Heart left ventricle (tissue), 16 donors: Measurements from ENCODE around the gene C14orf132. TPM values are rescaled to one million over a fixed set of nuclear protein-coding genes. Genes with fewer than 3 reads are reported as not detected.

Experiments
- ATAC-seq, 4 donors: fragments of 200-7000 bp; cut with Tn5 transposase; one replicate each; pipeline ENCODE4 v1.9.1; 2020 to 2022; ENCODE audit warnings: moderate library complexity in 4 of 4, mild to moderate bottlenecking in 3 of 4, moderate number of reproducible peaks in 1 of 4
- DNase-seq, 5 donors: peaks; one replicate each; pipeline ENCODE4 v3.0.0-alpha.2; 2020
- H3K27ac ChIP-seq, 12 donors: fragments of 200-600 bp; sonication (generic) in 4 of 12; one replicate each; pipeline versions ENCODE4 v1.5.0 to v1.8.0; 2016 to 2022; ENCODE audit warnings: mild to moderate bottlenecking in 2 of 12
- H3K27me3 ChIP-seq, 9 donors: fragments of 200-600 bp; sonication (generic) in 2 of 9; one replicate each; pipeline versions ENCODE4 v1.5.1 to v1.8.0; 2016 to 2022; ENCODE audit warnings: mild to moderate bottlenecking in 3 of 9
- H3K36me3 ChIP-seq, 9 donors: fragments of 200-600 bp; sonication (generic) in 2 of 9; one replicate each; pipeline versions ENCODE4 v1.5.0 to v1.8.0; 2018 to 2022; ENCODE audit warnings: mild to moderate bottlenecking in 2 of 9
- H3K4me1 ChIP-seq, 12 donors: fragments of 200-600 bp; sonication (generic) in 4 of 12; one replicate each; pipeline versions ENCODE4 v1.5.0 to v1.8.0; 2016 to 2022; ENCODE audit warnings: mild to moderate bottlenecking in 3 of 12
- H3K4me3 ChIP-seq, 12 donors: fragments of 200-600 bp; sonication (generic) in 4 of 12; one replicate each; pipeline versions ENCODE4 v1.5.0 to v1.8.0; 2017 to 2022; ENCODE audit warnings: mild to moderate bottlenecking in 9 of 12, moderate library complexity in 4 of 12
- H3K9me3 ChIP-seq, 12 donors: fragments of 200-600 bp; sonication (generic) in 4 of 12; one replicate each; pipeline versions ENCODE4 v1.5.0 to v1.8.0; 2016 to 2022; ENCODE audit warnings: mild to moderate bottlenecking in 1 of 12
- CTCF ChIP-seq, 12 donors: fragments of 200-600 bp; sonication (generic) in 4 of 12; IDR thresholded peaks; one replicate each; pipeline versions ENCODE4 v1.5.0 to v1.8.0; 2018 to 2022; ENCODE audit warnings: antibody characterized with exemption in 12 of 12, mild to moderate bottlenecking in 5 of 12
- POLR2A ChIP-seq, 2 donors: fragments of 450-650 bp; IDR thresholded peaks; one replicate each; pipeline ENCODE4 v1.6.1; 2017; ENCODE audit warnings: antibody characterized with exemption in 2 of 2, mild to moderate bottlenecking in 2 of 2, moderate library complexity in 2 of 2
- WGBS, 4 donors: extraction: QIAGEN DNeasy Blood & Tissue Kit in 2 of 4; methylation state at CpG; one replicate each; pipeline versions ENCODE4 v1.1.5 to v1.1.7; 2013 to 2018; 5-methylcytosine and 5-hydroxymethylcytosine counted together
- intact Hi-C, 10 donors: fragments of 100-400 bp; cut with DNase I; formaldehyde crosslinking; loops; one replicate each; pipeline versions ENCODE4 v1.11.1 to v1.14.2; 2022
- polyA plus RNA-seq, 2 donors: library from polyadenylated mRNA; stranded (reverse); fragments of 200-250 nt; gene quantifications; one replicate each; pipeline ENCODE4 v1.2.3, GENCODE V29; 2013
- total RNA-seq, 9 donors: library from RNA; depleted of rRNA in 2 of 9; stranded (reverse); fragments of >200 nt in 2 of 9; fragmentation: NEBNext Ultra II Directional in 3 of 9; extraction: Animal tissue kit (Norgen Biotek cat#: 25700) in 3 of 9; gene quantifications; one replicate each; pipeline versions ENCODE4 v1.1.0 to v1.2.4, GENCODE V29; 2016 to 2023
- donor health status: ischemic (EF 13 %, LVEDD 7.1; RV severe dilation, severe dysfunction).
- donor health status: healthy with polysubstance abuse.
- donor health status: DM: no; HTN: yes; CAD: no.
- donor health status: DM: no; HTN: no; CAD: no.
- donor health status: ischemic (EF 25% LVEDD 6.9; RV normal size, moderate dysfunction).
- donor health status: ischemic (EF 25% LVEDD 5.7; RV mildly dilated, moderate dysfunction).
- donor health status: healthy.
- donor health status: DM: yes; HTN: yes; CAD: no.
- donor health status: ischemic (EF 35%, LVEDD 5.7; RV mildly dilated, moderate dysfunction).
- donor health status: nonischemic (EF 11% LVEDD 7.7; RV severe dilation, severe dysfunction).
- donor health status: DM: yes; HTN: yes; CAD: no.
- donor health status: PGD.
- donor health status: ischemic (EF 29% LVEDD 5.4; RV normal size, mild dysfunction).
- donor health status: nonischemic (EF 23%, LVEDD 6.1; RV moderate dilation, normal function).

The C14orf132 gene
- total and polyA plus RNA-seq, 11 donors: 0.76 to 14.9 (median 1.8) TPM

GRCh38 chr14:96065661-96066459 is 26.7 kb downstream of the C14orf132 start:
- TF ChIP-seq CTCF (IDR thresholded peaks at IDR 0.05) (no peak), POLR2A (IDR thresholded peaks at IDR 0.05) (no peak)
- H3K4me3 ChIP-seq: no peak overlapping the region
- no peaks in the 10 kb centered on the region for H3K9me3 ChIP-seq
- intact Hi-C loops: no loop called here
- H3K36me3 ChIP-seq: no peaks in the 10 kb centered on the region
- ATAC-seq: no peak
- no peak for DNase-seq
- H3K4me1 ChIP-seq: no peaks in the 10 kb centered on the region
- no peaks in the 10 kb centered on the region for H3K27me3 ChIP-seq
- H3K27ac ChIP-seq: no peak overlapping the region
- 57 to 64% (median 60%) methylated on average over 11 of the region's 11 CpGs for WGBS, 4 donors

GRCh38 chr14:96066976-96067375 is 27.8 kb downstream of the C14orf132 start:
- intact Hi-C loops: no loop called here
- TF ChIP-seq CTCF (IDR thresholded peaks at IDR 0.05): no peak
- TF ChIP-seq POLR2A (IDR thresholded peaks at IDR 0.05): no peak
- DNase-seq: no peak

DNA sequence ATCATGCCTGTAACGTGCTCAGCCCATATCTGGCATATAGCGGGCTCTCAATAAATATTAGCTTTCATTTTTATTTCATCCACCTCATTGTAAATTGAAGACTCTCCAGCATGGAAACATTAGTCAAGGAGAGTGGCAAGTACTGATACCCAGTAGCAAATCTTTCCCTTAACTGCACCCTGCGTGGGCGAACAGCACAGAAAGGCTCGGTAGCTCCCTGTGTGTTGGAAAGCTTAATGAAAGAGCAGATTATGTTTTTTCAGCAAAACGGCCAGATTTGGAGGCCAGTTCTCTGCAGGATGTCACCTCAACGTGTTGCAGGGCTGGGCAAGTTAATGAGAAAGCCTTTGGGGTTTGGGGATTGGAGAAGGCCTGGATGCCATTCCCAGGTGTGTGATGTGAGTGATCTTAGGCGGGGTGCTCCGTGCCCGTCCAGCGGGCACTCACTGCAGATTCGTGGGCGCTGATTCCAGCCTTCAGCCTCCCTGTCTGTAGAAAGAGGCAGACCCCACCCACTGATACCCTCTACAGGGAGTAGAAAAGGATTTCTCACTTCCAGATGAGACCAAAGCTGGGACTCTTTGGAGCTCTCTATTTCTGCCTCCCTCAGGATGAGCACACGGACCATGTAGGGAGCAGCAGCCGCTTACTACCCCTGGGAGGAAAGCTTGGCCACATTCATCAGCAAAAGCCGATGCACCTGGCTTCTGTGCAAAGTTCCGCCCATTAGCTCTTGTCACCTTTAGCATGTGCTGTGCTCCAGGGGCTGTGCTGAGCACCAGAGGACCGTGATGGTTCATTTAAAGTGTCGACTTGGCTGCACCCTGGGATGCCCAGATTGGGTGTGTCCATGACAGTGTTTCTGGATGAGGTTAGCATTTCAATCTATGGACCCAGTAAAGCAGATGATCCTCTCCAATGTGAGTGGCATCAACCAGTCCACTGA is 29.1 kb downstream of the C14orf132 start:
- Histone ChIP-seq H3K4me1 (no peaks in the 10 kb centered on the region), H3K36me3 (no peaks in the 10 kb centered on the region), H3K27ac (no peak overlapping the region), H3K9me3 (peaks cover 0 to 2% (median 0%) of the 10 kb centered on the region in 12 donors), H3K27me3 (no peaks in the 10 kb centered on the region), H3K4me3 (no peak overlapping the region)
- DNase-seq (no peak), ATAC-seq (no peak)
- WGBS, 4 donors: 81 to 84% (median 82%) methylated on average over 19 of the region's 19 CpGs
- intact Hi-C loops: no loop called here
- TF ChIP-seq CTCF (IDR thresholded peaks at IDR 0.05) (no peak), POLR2A (IDR thresholded peaks at IDR 0.05) (no peak)

More at GRCh38 chr14:96066976-96067375, 27.8 kb downstream of the C14orf132 start:
- no peaks in the 10 kb centered on the region for H3K27me3 ChIP-seq
- no peaks in the 10 kb centered on the region for H3K9me3 ChIP-seq
- no peaks in the 10 kb centered on the region for H3K4me1 ChIP-seq
- H3K36me3 ChIP-seq: no peaks in the 10 kb centered on the region
- H3K4me3 ChIP-seq: no peak overlapping the region
- ATAC-seq: no peak
- H3K27ac ChIP-seq: no peak overlapping the region
- WGBS, 4 donors: 89 to 95% (median 93%) methylated on average over 5 of the region's 5 CpGs

DNA sequence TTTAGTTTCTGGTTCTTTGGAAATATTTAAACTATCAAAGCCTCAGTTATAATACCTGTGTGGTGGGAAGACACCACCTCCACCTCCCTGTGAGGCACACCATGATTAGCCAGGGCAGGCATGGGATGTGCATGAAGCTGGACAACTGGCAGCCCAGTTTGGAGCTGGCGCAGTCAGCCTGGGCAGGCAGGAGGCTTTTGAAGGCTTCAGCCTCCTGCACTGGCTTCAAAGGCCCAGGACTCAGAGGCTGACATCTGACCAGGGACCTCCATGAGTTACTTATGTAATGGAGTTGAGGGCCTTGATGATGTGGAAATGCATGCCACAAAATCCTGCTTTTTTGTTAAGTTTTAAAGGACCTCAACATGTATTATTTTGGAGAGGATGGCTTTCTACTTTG is 30.3 kb downstream of the C14orf132 start:
- intact Hi-C loops: no loop called here
- DNase-seq (no peak), ATAC-seq (no peak)
- Histone ChIP-seq H3K27ac (no peak overlapping the region), H3K27me3 (no peaks in the 10 kb centered on the region), H3K4me3 (no peak overlapping the region), H3K9me3 (peaks cover 0 to 9% (median 0%) of the 10 kb centered on the region in 12 donors), H3K4me1 (no peaks in the 10 kb centered on the region), H3K36me3 (no peaks in the 10 kb centered on the region)
- WGBS, 4 donors: 0 to 100% (median 72%) methylated on average over 1 of the region's 1 CpG
- TF ChIP-seq CTCF (IDR thresholded peaks at IDR 0.05) (no peak), POLR2A (IDR thresholded peaks at IDR 0.05) (no peak)
